ELR (cell line): ENCODE results near the gene KCNA2.

Experiments used
- DNase-seq: peaks from one replicate; pipeline ENCODE4 v3.0.0-alpha.2; 2015; ENCODE audit warnings: low read depth

The KCNA2 gene

DNA sequence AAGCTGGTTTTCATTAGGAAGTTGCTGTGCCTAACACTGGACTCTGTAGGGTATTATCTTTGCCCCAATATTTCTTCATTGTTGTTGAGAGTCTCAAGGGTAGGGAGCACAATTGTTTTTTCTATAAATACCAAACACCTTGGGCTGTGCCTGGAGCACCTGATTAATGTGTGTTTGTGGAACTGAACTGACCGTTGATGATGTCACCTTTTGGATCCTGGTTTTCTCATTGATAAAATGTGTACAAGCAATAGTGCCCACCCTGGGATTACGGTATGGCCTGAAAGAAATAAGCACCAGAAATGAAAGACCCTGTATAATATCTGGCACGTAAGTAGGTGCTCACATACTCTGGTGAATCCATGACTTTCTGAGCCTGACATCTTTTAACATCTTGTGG lies 39.3 kb downstream of the KCNA2 start:
- no peak for DNase-seq

DNA sequence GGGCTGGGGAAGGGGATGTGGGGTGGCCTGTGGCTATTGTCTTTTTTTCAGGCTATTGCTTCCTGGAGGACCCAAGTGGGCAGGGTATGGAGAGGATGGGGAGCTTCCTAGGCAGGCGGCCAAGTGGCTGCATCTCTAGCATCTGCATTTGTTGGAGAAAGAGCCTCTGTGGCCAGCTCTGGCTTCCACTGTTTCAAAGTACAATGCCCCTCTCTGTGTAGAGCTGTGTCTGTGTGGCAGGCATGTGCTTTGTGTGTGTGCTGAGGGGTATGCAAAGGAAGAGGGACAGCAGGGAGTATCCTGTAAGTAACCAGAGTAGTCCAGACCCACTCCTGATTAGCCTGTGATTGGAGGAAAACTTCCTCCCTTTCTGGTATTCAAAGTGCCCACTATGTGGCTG lies 40.6 kb downstream of the KCNA2 start:
- DNase-seq = no peak

DNA sequence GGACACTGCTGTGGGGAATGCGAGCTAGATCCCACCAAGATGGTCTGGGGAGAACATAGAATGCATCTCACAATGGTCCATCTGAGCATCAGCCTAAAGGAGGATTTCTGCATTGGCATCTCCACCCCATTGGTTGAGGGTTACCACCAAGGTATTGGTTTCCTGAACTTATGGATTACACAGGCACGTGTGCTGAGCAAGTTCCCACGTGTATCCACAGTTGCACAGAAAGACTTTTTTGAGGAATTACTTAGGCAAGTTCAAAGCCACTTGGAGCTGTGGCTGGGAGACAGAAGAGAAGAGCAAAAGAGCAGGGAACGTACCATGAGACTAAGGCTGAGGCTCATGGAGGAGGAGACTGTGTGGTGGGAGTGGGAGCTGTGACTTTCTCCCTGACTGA lies 43.1 kb downstream of the KCNA2 start:
- DNase-seq = no peak

DNA sequence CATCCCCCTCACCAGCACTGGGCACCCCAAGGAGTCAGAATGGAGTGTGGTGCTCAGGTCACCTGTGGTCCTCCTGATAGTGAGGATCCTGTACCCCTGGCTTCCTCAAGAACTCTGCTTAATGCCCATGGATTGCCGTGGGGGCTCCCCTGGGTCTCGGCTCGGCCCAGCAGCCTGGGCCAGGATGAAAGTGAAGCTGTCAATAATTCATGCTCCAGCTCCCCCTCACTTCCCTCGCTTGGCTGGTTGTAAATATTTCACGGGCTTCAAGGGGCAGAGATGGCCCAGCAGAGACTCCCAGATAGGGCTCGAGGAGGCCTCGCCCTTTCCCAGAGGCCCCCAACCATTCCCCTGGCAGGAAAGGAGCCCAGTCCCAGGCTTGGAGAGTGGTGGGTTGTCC lies 44.6 kb downstream of the KCNA2 start:
- DNase-seq = no peak

DNA sequence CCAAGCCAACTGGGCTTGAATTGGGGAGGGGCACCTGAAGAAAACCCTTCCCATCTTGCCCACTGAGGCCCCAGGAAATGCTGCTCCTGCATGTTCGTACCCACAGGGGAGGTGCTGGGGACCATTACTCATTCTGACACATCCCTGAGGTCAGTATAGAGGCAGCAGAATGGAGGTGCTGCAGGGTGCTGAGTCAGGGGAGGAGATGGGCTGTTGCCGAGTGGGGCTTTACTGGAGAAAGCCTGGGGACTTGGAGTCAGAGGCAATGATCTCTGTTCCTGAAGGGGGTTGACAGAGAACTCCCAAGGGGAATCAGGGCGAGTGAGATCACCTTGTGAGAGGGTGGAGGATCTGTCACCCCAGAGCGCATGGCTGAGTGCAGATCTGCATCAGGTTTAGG lies 47.0 kb downstream of the KCNA2 start:
- peak; percentile 51 for DNase-seq

DNA sequence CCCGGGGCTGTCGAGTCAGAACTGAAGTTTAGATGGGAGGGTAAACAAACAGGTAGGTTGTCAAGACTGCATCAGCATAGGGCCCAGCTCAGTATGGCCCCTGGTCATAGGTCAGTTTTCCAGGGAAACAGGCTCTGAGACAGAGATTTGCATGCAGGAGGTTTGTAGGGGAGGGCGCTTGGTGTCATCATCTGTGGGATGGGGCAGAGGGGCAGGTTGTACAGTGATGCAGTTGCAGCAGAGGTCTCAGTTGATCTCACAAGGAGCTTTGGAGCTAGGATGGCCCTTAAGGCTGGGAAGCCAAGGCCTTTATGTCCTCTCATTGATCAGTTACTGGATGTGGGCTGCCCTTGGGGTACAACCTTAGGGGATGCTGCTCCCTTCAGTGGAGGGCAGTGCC lies 48.7 kb downstream of the KCNA2 start:
- DNase-seq = no peak

DNA sequence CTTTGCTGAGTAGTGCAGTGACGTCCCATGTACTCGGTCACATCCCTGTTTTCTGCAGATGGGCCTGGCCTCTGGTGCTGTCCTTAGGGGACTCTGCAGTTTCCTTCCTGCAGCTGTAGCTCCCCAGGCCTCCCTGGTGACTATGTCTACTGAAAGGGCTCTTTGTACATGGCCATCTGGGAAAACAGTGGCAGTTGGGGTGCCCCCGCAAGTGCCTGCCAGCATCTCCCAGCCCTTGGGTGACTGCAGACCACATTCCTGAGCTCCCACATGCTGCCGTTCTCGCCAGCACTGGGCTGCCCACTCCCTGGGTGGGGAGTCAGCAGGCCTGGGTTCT lies 49.7 kb downstream of the KCNA2 start:
- DNase-seq = no peak

DNA sequence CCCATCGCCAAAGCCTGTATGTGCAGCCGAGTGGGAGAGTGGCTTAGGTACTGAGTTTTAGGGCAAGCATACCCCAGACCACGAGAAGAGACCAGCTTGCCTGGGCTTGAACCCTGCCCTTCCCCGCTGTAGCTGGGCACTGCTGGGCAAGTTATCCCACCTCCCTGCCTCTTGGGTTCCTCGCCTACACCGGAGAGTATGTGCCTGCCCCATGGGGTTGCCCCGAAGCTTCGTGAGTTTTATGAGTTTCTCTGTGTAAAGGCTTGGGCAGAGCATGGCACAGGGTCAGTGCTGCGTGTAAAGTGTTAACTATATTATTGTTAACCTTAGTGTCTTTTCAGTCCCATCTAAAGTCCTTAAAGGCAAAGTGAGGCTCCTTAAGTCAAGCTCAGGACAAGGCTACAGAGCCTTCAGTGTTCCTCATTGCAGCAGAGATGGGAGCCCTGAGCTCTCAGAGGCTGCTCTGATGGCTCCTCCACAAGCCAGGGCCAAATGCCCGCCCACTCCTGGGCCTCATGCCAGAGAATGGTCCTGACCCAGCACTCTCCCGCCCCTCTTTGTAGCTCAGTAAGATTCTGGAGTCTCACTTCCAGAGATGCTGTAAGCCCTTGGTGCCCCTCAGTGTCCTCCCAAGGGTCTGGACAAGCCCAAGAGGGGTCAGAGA lies 50.2 kb downstream of the KCNA2 start:
- no peak for DNase-seq

DNA sequence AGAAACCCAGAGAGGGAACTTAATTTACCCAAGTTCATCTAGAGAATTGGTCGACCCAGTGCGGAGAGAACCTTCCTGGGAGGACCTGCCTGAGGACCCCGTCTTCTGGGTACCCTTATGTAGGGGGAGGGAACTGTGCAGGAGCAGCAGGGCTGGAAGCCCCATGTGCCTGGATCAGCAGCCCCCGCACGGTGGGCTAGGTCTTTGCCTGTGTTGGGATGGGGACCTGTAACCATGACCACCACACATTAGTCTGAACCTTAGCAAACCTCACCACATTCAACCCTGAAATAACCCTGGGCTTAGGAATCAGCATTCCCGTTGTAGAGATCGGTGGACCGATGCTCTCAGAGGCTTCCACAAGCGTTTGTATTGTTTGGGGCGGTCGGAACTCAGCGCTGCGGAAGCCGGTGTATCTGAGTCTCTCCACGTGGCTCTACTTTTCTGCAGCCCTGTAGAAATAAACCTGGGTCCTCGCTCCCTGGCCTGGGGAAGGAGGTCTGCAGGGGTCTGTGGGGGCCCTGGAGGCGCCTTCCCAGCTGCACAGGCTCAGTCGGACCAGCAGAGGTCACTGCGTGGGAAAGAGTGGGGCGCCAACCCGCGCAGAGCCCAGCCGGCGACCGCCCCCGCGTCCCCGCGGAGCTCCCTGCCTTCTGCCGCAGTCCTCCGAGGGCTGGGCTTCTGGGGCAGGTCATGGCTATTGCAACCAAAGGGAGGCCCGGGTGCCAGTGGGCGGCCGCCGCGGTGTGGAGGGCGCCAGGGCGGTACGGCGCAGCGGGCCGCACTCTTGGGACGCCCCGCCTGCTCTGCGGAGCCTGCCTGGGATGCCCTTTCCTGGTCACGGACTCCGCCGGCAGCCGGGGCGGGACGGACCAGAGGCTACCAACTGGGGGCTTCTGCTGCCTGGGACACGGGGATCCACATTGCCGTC lies 51.0 kb downstream of the KCNA2 start:
- DNase-seq = peak; percentile 31

DNA sequence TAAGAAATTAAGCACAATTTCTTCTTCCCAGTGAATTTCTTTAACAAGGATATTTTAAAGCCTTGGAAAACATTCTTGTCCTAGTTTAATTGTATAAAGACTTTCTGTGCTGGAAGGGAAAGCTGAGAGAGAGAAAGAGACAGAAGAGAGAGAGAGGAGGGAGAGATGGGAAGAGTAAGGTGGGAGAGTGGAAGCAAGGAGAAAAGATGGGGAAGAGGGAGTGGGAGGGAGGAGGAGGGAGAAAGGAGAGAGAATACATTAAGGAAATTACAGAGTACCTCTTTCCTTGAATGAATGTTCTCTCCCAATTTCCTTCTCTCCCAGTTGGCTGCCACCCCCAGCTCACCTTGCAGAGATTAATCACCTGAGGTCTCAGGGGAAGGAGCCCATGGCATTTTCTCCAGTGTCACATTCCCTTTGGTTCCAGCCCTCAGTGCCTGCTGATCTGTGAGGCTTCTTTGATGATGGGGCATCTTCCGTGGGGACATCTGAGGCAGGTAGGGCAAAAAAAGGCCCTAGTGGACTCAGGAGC lies 54.8 kb downstream of the KCNA2 start:
- DNase-seq = no peak

DNA sequence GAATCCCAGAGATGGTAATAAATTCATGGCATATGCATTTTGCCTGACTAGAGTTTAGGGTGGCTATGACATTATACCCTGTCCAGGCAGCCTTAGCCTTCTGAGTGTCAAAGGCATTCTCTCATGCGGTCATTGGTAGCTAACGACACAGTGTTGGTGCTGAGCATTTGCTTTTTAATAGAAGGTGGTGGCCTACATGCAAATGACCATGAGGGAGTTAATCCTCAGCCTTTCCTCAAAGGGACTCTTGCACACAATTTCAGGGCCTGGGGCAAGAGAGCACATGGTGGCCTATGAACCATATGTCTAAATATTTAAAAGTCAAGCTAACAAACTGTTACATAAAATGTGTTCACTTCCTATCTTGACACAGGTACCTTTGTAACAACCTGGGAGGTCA lies 56.3 kb downstream of the KCNA2 start:
- no peak for DNase-seq

DNA sequence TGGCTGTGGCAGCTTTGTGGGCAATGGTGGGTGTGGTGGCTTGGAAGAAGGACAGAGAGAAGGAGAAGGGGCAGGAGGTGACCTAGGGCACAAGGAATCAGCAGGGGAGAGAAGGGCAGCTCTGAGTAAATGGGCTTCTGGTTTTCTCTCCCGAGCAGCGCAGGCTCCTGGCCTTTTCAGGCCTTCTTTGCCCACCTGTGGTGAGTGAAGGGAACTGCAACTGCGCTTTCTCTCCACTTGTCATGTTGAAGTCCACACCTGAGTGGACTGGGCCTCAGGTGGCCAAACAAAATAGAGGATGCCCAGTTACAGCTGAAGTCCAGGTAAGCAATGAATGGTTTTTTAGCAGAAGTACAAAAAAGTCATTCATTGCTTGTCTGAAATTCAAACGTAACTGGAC lies 57.8 kb downstream of the KCNA2 start:
- peak; percentile 47 for DNase-seq

DNA sequence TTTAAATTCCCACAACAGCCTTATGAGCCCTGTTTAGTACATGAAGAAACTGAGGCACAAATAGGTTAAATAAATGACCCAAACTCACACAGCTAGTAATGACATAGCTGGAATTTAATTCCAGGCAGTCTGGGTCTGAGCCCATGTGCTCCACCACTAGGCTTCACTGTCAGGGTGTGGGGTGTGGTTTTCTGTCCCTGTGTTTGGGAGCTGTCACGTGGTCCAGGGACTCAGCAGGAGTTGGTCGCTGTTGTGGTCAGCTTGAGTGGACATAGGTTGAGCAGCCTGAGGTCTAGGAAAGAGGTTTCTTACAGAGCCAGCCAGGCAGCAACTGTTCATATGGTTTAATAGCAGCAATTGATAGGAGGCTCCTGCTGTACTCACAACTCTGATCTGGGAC lies 59.1 kb downstream of the KCNA2 start:
- no peak for DNase-seq

DNA sequence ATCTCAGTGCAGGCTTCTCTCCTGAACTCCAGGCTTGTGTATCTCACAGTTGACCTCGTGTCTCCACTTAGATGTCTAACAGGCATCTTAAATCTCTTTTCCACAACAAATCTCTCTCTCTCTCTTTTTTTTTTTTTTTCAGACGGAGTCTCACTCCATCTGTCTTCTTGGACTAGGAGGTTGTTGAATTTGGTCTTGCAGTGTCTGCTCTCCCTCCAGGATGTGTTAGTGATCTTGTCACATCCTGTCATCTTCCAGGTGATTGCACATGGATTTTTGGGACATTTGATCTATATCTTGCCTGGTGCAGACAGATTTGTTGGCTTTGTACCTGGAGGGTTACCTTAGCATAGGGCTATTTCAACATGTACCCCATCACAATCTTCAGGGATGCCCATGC lies 60.7 kb downstream of the KCNA2 start:
- DNase-seq = no peak

DNA sequence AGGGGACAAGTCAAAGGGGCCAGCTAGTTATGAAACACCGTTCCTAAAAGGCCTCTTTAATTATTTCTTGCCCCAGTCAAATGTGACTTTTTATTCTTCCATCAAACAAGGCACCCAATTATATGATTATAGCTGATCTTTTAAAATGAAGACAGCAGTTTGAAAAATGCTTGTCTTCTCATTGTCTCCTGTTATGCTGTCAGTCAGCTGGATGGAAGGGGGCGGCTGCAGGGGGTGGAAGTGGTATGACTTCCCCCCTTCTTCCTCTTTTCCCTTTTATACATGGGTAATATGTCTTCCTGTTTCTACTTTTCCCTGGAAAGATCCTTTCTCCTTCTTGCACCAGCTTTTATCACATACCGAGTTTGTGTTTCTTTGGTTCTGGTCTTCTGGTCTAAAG lies 61.4 kb downstream of the KCNA2 start:
- no peak for DNase-seq
